AG09309 (cell line): Measurements from ENCODE around the gene SLC39A6.
"Not testable (repeated sequence)": the region's sequence is repeated elsewhere in the genome, so short reads cannot be mapped to it uniquely, and the experiment has no call there.

ENCODE experiments used
- DNase-seq: peaks from one replicate; pipeline ENCODE4 v3.0.0-alpha.2; 2010; ENCODE audit warnings: low read depth
- H3K4me3 ChIP-seq: 2 replicates; pipeline ENCODE4 v1.5.1; 2011; ENCODE audit warnings: mild to moderate bottlenecking, low read depth, low read length, moderate library complexity; ENCODE audit not compliant: control insufficient read depth
- TF ChIP-seq, protein P1 (sequence below): IDR thresholded peaks from 2 replicates; pipeline ENCODE4 v1.5.1; 2011; ENCODE audit warnings: mild to moderate bottlenecking, low read depth, low read length, inconsistent platforms; ENCODE audit not compliant: insufficient read depth, control insufficient read depth; ENCODE audit errors: missing control alignments

Gene SLC39A6

DNA sequence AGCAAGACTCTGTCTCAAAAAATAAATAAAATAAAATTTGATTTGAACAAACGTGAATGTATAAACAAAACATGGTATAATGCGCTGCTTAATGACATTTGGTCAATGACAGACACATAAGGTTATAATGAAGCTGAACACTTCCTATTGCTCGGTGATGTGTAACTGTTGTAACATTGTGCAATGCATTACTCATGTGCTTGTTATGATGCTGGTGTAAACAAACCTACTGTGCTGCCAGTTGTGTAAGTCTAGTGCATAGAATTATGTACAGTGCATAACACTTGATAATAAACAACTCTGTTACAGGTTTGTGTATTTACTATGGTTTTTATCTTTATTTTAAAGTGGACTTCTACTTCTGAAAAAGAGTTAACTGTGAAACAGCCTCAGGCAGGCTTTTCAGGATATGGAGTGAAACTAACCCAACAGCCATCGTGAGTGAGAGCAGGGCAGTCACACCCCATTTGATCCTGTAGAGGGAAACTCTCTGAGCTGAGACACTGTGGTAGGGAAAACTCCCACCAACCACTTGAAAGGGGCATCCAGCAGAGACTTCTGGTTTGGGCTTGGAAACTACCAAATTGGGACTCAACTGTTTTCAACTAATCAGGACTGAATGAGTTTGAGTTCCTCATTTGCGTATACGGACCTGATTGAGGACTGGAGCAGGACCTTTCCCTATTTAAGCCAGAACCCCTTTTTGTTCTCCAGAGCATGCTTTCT lies 53.1 kb downstream of the SLC39A6 start:
- TF ChIP-seq, protein P1, sequence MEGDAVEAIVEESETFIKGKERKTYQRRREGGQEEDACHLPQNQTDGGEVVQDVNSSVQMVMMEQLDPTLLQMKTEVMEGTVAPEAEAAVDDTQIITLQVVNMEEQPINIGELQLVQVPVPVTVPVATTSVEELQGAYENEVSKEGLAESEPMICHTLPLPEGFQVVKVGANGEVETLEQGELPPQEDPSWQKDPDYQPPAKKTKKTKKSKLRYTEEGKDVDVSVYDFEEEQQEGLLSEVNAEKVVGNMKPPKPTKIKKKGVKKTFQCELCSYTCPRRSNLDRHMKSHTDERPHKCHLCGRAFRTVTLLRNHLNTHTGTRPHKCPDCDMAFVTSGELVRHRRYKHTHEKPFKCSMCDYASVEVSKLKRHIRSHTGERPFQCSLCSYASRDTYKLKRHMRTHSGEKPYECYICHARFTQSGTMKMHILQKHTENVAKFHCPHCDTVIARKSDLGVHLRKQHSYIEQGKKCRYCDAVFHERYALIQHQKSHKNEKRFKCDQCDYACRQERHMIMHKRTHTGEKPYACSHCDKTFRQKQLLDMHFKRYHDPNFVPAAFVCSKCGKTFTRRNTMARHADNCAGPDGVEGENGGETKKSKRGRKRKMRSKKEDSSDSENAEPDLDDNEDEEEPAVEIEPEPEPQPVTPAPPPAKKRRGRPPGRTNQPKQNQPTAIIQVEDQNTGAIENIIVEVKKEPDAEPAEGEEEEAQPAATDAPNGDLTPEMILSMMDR = no peak
- DNase-seq = peak; percentile 62
- no peak overlapping the region for H3K4me3 ChIP-seq

DNA sequence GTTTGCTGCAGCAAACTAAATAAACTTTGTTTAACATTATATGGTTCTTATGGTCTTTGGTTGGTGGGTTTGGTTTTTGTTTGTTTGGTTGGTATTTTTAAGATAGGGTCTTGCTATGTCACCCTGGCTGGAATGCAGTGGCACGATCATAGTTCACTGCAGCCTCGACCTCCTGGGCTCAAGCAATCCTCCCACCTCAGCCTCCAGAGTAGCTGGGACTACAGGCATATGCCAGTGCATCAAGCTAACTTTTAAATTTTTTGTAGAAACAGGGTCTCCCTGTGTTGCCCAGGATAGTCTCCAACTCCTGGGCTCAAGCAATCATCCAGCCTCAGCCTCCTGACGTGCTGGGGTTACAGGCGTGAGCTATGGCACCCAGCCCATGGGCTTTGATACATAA lies 54.7 kb downstream of the SLC39A6 start:
- DNase-seq = no peak
- H3K4me3 ChIP-seq = no peak overlapping the region
- TF ChIP-seq, protein P1 = no peak

DNA sequence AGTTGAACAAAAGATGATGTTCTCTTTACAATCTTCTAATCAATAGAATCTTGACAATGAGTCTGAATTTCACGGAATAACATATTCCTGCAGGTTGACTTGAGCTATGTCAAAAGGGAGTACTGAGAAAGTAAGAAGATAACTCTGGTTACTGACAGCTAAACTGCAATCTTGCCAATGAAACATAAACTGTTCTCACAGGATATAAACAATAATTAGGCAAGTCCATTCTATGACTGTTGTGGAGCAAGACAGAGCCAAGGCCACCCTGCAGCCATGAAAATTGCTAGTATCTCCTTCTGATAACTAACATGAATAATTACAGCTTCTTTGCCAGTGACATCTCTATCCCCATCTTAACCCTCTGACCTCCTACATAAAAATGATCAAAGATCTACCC lies 55.5 kb downstream of the SLC39A6 start:
- H3K4me3 ChIP-seq = no peak overlapping the region
- TF ChIP-seq, protein P1 = no peak
- no peak for DNase-seq

DNA sequence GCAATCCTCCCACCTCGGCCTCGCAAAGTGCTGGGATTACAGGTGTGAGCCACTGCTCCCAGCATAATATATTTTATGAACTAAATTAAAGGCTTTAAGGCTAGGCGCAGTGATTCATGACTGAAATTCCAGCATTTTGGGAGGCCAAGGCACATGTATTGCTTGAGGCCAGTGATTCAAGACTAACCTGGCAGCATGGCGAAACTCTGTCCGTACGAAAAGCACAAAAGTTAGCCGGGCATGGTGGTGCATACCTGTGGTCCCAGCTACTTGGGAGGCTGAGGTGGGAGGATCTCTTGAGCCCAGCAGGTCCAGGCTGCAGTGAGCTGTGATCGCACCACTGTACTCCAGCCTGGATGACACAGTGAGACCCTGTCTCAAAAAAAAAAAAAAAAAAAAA lies 56.7 kb downstream of the SLC39A6 start:
- DNase-seq, H3K4me3 ChIP-seq: not testable (repeated sequence)

DNA sequence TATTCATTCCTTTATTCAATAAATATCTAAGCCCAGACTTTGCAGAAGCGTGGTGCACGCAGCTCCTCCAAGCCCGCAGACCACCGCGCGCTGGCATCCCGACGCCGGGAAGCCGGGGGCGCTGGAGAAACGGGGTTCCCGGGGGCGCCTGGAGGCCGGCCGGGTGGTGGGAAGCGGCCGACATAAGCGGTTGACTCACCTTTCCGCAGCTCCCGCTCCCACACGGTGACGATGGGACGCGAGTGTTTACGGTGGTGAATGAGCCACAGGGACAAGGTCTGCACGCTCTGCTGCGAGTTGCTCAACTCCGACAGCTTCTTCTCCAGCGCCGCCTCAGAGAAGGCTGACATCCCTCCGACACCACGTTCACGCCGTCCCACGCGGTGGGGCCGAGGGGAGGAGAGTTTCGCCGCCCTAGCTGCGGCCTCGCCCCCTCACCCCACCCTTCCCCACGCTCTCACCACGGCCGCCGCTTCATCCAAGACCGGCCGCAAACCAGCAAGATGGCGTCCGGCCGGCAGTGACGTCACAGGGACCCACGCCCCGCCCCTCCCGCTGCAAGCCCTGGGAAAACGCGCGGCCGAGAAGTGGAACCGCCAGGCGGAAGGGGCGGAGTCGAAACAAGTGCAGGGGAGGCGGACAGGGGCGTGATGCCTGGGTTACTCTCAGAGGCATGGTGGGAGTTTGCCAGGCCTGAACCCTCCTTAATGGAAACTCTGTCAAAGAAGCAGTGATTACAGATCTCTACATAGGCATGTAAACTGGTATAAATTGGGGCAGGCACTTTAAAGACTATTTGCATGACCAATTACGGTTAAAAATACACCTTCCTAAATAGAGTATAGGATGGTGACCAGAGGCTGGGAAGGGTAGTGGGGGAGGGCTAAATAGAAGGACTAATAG lies 61.8 kb downstream of the SLC39A6 start, which contains the start of gene RPRD1A:
RPRD1A (minus strand) TSS at position 505 of the 903 bp plus-strand sequence; CDS start at position 350, 155 bp downstream.
- H3K4me3 ChIP-seq = peak within 1 kb of the TSS; percentile 68
- TF ChIP-seq, protein P1 = no peak
- peak; percentile 80 for DNase-seq

DNA sequence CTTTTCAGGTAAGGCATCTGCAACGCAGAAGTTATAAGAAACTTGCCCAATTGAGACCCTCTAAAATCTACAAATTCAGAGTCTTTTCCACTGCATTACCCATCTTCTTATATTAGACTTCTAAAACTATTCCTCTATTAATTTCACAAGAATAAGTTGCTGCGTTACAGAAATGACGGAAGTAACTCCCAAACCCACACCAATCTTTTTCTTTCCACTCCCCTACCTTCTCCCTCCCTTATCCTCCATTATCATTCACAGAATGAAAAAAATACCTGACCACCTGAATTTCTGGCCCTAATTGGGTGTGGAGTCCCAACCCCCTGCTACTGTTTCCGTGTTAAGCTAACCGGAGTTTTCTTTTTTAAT lies 62.5 kb downstream of the SLC39A6 start:
- no peak for DNase-seq
- H3K4me3 ChIP-seq = peak overlapping the region; percentile 68
- TF ChIP-seq, protein P1 = no peak

DNA sequence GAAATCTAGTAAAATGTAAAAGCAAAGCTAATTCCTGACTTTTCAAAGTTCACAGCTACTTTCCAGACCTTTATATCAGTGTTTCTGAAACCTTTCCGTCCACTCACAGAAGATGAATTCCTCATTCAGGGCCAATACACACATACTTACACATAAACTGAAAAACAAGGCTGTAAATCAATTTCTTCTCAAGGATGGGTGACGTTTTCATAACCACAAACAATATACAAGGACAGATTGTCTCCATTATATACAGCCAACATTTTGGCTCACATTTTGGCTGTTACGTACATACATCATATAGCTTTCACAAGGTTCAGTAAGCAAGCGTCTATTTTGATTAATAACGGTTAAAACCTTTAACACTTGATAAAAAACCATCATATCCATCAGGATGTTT lies 63.1 kb downstream of the SLC39A6 start:
- TF ChIP-seq, protein P1 = no peak
- peak; percentile 10 for DNase-seq
- peak overlapping the region; percentile 68 for H3K4me3 ChIP-seq

DNA sequence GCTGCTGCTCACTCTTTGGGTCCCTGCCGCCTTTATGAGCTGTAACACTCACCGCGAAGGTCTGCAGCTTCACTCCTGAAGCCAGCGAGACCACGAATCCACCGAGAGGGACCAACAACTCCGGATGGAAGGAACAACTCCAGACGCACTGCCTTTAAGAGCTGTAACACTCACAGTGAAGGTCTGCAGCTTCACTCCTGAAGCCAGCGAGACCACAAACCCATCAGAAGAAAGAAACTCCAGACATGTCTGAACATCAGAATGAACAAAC lies 64.4 kb downstream of the SLC39A6 start:
- H3K4me3 ChIP-seq, DNase-seq: not testable (repeated sequence)
